ENCODE results near the gene IQCB1. TPM values are rescaled to one million over a fixed set of nuclear protein-coding genes. Genes with fewer than 3 reads are reported as not detected.

Gene IQCB1, protein sequence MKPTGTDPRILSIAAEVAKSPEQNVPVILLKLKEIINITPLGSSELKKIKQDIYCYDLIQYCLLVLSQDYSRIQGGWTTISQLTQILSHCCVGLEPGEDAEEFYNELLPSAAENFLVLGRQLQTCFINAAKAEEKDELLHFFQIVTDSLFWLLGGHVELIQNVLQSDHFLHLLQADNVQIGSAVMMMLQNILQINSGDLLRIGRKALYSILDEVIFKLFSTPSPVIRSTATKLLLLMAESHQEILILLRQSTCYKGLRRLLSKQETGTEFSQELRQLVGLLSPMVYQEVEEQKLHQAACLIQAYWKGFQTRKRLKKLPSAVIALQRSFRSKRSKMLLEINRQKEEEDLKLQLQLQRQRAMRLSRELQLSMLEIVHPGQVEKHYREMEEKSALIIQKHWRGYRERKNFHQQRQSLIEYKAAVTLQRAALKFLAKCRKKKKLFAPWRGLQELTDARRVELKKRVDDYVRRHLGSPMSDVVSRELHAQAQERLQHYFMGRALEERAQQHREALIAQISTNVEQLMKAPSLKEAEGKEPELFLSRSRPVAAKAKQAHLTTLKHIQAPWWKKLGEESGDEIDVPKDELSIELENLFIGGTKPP
- total RNA-seq, result 10 to 100 TPM; 42.6 to 44.3 (median 42.6) TPM
- 62.3 TPM for total RNA-seq (2013)

DNA sequence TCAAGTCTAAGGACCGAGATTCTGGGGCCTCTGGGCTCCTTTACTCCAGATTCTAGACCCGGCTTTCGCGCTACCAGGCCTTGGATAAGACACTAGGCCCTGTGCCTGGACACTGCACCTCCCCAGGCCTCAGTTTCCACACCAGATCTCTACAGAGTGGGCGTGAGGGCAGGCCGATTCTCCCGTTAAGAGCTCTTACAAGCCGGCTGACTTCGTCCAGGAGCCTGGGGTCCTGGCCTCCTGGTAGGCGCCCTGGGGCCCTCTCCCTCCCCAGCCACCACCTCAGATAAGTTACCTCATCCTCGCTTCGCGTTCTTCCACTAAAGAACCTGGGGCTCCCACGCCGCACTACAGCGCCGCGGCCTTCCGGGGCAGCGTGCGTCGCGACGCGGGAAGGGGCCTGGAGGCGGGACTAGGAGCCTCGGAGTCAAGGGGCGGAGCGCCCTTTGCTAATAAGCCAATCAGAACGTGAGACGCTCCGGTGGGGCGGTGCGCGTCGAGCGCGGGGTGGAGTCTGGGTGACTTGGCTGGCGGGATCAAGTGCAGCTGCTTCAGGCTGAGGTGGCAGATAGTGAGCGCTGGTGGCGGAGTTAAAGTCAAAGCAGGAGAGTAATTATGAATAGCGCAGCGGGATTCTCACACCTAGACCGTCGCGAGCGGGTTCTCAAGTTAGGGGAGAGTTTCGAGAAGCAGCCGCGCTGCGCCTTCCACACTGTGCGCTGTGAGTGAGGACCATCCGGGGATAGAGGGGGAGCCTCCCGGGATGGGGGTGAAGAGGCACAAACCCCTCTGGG lies at the start of gene IQCB1, which contains the start of gene EAF2:
IQCB1 (minus strand) TSS at position 390 of the 794 bp plus-strand sequence. CDS start 6,100 bp downstream, outside the sequence.
EAF2 (plus strand) TSS at position 539 of the 794 bp plus-strand sequence; CDS start at position 616, 77 bp downstream.
- Histone ChIP-seq H3K36me3 (ENCODE audit: control insufficient read depth, insufficient read depth, low read length) (peaks cover 19% of the 10 kb centered on the region), H3K27ac (ENCODE audit: low read length) (peak within 1 kb of the TSS; percentile 91), H3K4me3 (ENCODE audit: low read length) (peak within 1 kb of the TSS; percentile 83), H3K27me3 (ENCODE audit: control insufficient read depth, insufficient read depth, low read length) (no peaks in the 10 kb centered on the region), H3K4me1 (ENCODE audit: control insufficient read depth, insufficient read depth, low read length) (peaks cover 14% of the 10 kb centered on the region), H3K9me3 (ENCODE audit: control insufficient read depth, insufficient read depth, low read length) (no peaks in the 10 kb centered on the region)
- WGBS (ENCODE audit: insufficient coverage), result under 1% methylated on average over 54 of the region's 54 CpGs
- H3K36me3 Mint-ChIP-seq, result no peaks in the 10 kb centered on the region
- H3K4me1 Mint-ChIP-seq, result peaks cover 48 to 50% of the 10 kb centered on the region in 2 donors
- no peaks in the 10 kb centered on the region for H3K9me3 Mint-ChIP-seq
- intact Hi-C loops (cut with micrococcal nuclease), result loop anchor here (1.0 to 10.0 kb wide), 5 partner anchors 86 to 1740 kb away; partner anchors contain the start of genes GOLGB1, GSK3B, GTF2E1 and HSPBAP1
- peak within 1 kb of the TSS; percentile 98 for H3K4me3 Mint-ChIP-seq
- peak within 1 kb of the TSS; percentile 92 to 97 for H3K27ac Mint-ChIP-seq
- TF ChIP-seq, protein P1, sequence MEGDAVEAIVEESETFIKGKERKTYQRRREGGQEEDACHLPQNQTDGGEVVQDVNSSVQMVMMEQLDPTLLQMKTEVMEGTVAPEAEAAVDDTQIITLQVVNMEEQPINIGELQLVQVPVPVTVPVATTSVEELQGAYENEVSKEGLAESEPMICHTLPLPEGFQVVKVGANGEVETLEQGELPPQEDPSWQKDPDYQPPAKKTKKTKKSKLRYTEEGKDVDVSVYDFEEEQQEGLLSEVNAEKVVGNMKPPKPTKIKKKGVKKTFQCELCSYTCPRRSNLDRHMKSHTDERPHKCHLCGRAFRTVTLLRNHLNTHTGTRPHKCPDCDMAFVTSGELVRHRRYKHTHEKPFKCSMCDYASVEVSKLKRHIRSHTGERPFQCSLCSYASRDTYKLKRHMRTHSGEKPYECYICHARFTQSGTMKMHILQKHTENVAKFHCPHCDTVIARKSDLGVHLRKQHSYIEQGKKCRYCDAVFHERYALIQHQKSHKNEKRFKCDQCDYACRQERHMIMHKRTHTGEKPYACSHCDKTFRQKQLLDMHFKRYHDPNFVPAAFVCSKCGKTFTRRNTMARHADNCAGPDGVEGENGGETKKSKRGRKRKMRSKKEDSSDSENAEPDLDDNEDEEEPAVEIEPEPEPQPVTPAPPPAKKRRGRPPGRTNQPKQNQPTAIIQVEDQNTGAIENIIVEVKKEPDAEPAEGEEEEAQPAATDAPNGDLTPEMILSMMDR (IDR thresholded peaks at IDR 0.05), result no peak
- ATAC-seq (peak; percentile 97 to 100 (median 98)), DNase-seq (peak; percentile 95 to 99)
- H3K27me3 Mint-ChIP-seq (ENCODE audit: low read depth in 2 of 2), result peaks cover 0 to 9% of the 10 kb centered on the region in 2 donors

DNA sequence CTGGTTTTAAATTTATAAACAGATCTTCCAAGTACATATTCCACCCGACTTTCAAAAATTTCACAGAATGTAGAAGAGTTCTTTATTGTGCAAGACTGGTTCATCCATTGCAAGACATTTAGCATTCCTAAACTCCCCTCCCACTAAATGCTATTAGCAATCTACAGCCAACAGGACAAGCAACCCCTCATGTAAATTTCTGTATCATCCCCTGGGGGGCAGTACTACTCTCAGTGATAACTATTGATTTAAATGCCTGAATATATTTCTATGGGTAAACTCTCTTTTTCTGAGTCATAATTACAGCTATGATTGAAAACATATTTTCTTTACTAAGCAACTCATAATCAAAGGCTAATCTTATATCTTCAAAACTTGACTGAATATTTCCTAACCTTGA lies 48.6 kb upstream of the IQCB1 start:
- no peak for ATAC-seq
- intact Hi-C loops (cut with micrococcal nuclease), result no loop called here

DNA sequence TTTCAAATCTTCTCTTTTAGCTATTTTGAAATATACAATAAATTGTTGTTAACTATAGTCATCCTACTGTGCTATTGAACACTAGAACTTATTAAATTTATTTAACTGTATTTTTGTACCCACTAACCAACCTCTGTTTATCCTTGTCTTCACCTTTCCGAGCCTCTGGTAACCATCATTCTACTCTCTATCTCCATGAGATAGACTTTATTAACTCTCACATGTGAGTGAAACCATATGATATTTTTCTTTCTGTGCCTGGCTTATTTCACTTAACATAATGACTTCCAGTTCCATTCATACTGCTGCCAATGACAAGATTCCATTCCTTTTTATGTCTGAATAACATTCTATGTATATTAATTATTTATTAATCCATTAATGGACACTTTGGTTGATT lies 43.6 kb upstream of the IQCB1 start:
- WGBS (ENCODE audit: insufficient coverage), result 80% methylated on average over 1 of the region's 1 CpG
- Mint-ChIP-seq H3K27me3 (ENCODE audit: low read depth in 2 of 2) (no peaks in the 10 kb centered on the region), H3K4me3 (no peak overlapping the region), H3K9me3 (no peaks in the 10 kb centered on the region), H3K4me1 (no peaks in the 10 kb centered on the region), H3K27ac (no peak overlapping the region), H3K36me3 (no peaks in the 10 kb centered on the region)
- peaks cover 4% of the 10 kb centered on the region for H3K36me3 ChIP-seq (ENCODE audit: control insufficient read depth, insufficient read depth, low read length)
- H3K4me3 ChIP-seq (ENCODE audit: low read length), result no peak overlapping the region
- H3K9me3 ChIP-seq (ENCODE audit: control insufficient read depth, insufficient read depth, low read length), result no peaks in the 10 kb centered on the region
- no peaks in the 10 kb centered on the region for H3K4me1 ChIP-seq (ENCODE audit: control insufficient read depth, insufficient read depth, low read length)
- no peaks in the 10 kb centered on the region for H3K27me3 ChIP-seq (ENCODE audit: control insufficient read depth, insufficient read depth, low read length)
- DNase-seq (no peak), ATAC-seq (no peak)
- H3K27ac ChIP-seq (ENCODE audit: low read length), result no peak overlapping the region
- TF ChIP-seq, protein P1 (IDR thresholded peaks at IDR 0.05), result no peak
- intact Hi-C loops (cut with micrococcal nuclease), result no loop called here

More for the DNA sequence above, 48.6 kb upstream of the IQCB1 start:
- Histone ChIP-seq H3K36me3 (ENCODE audit: control insufficient read depth, insufficient read depth, low read length) (no peaks in the 10 kb centered on the region), H3K27ac (ENCODE audit: low read length) (no peak overlapping the region), H3K27me3 (ENCODE audit: control insufficient read depth, insufficient read depth, low read length) (no peaks in the 10 kb centered on the region), H3K4me1 (ENCODE audit: control insufficient read depth, insufficient read depth, low read length) (no peaks in the 10 kb centered on the region), H3K4me3 (ENCODE audit: low read length) (no peak overlapping the region), H3K9me3 (ENCODE audit: control insufficient read depth, insufficient read depth, low read length) (no peaks in the 10 kb centered on the region)
- no peaks in the 10 kb centered on the region for H3K4me1 Mint-ChIP-seq
- 33% methylated on average over 1 of the region's 1 CpG for WGBS (ENCODE audit: insufficient coverage)
- H3K27me3 Mint-ChIP-seq (ENCODE audit: low read depth in 2 of 2), result no peaks in the 10 kb centered on the region
- no peaks in the 10 kb centered on the region for H3K36me3 Mint-ChIP-seq
- TF ChIP-seq, protein P1 (IDR thresholded peaks at IDR 0.05), result no peak
- no peak overlapping the region for H3K4me3 Mint-ChIP-seq
- no peak overlapping the region for H3K27ac Mint-ChIP-seq
- no peaks in the 10 kb centered on the region for H3K9me3 Mint-ChIP-seq
- DNase-seq, result peak in 1 of 2 donors; percentile 11
